K562 treated with DMSO at 1 percent for 24 hours (cell line): ENCODE data around the gene CD33. TPM values are rescaled to one million over a fixed set of nuclear protein-coding genes. Genes with fewer than 3 reads are reported as not detected.

Experiments
- total RNA-seq: library from RNA; unstranded; fragments of 300-600 nt; gene quantifications from 2 replicates; pipeline ENCODE4 v1.2.3, GENCODE V29; 2022; ENCODE audit warnings: low read depth; ENCODE audit not compliant: insufficient read depth

The CD33 gene
- total RNA-seq, result 73.3 and 79.4 TPM in 2 replicates

DNA sequence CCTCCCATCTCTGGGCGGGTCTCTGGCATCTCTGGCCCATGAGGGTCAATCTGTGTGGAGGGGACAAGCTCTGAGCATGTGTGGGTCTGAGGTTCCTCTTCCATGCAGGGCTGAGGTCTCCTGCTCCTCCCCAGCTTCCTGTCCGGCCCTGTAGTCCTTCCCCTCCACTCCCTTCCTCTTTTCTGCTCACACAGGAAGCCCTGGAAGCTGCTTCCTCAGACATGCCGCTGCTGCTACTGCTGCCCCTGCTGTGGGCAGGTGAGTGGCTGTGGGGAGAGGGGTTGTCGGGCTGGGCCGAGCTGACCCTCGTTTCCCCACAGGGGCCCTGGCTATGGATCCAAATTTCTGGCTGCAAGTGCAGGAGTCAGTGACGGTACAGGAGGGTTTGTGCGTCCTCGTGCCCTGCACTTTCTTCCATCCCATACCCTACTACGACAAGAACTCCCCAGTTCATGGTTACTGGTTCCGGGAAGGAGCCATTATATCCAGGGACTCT lies at the start of gene CD33:
TSS of gene CD33 (plus strand) at position 183 of the 496 bp plus-strand sequence. CDS start at position 222, 39 bp downstream.

DNA sequence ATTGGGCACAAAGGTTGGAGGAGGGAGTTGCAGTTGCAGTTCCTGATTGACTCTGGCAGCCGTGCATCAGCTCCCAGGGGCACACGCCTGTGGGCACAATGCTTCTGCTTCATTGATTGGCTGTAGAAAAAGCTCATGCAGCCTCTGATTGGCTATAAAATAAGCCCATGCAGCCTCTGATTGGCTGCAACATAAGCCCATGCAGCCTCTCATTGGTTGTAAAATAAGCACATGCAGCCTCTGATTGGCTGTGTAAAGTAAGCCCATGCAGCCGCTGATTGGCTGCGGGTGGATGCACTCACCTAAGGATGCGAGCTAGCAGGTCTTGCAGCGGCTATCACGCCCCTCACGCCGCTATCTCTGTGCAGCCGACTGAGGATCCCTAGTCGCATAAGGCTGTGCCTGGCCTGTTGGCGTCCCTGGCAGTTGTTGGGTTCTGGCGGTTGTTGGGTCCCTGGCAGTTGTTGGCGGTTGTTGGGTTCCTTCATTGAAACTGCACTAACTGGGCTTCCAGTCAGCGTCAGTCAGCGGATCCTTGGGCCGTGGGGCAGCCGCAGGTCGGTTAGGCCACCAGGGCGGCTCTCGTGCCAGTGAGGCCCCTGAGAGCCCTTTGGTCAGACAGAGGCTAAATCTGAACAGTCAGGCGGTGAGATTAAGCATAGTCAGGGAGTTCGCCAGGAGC lies 26.0 kb downstream of the CD33 start, which contains the start of gene SIGLECL1:
TSS of gene SIGLECL1 (plus strand) at position 295 of the 682 bp plus-strand sequence. CDS start 12,993 bp downstream, outside the sequence.

Other genes with a start within 250 kb of the CD33 start
- gene KLK7, start 241.2 kb upstream of the CD33 start, total RNA-seq, result not detected in 2 replicates
- 0.95 and 2.1 TPM in 2 replicates for gene KLK8, start 223.5 kb upstream of the CD33 start, total RNA-seq
- not detected in 2 replicates for gene KLK10, start 205.4 kb upstream of the CD33 start, total RNA-seq
- gene KLK11, start 198.5 kb upstream of the CD33 start, total RNA-seq, result not detected in 2 replicates
- not detected in 2 replicates for gene KLK12, start 190.1 kb upstream of the CD33 start, total RNA-seq
- gene KLK13, start 160.0 kb upstream of the CD33 start, total RNA-seq, result 2.7 and 2.9 TPM in 2 replicates
- not detected in 2 replicates for gene KLK14, start 142.2 kb upstream of the CD33 start, total RNA-seq
- gene CTU1, start 116.7 kb upstream of the CD33 start, total RNA-seq, result 31.1 and 32.6 TPM in 2 replicates
- 0.93 and 1.1 TPM in 2 replicates for gene SIGLEC9, start 100.2 kb upstream of the CD33 start, total RNA-seq
- 0.15 TPM in 1 of 2 replicates, not detected in the other for gene SIGLEC7, start 82.8 kb upstream of the CD33 start, total RNA-seq
- not detected in 2 replicates for gene SIGLECL1, start 26.0 kb downstream of the CD33 start, total RNA-seq
- gene IGLON5, start 86.6 kb downstream of the CD33 start, total RNA-seq, result 0.25 TPM in 1 of 2 replicates, not detected in the other
- gene VSIG10L, start 117.1 kb downstream of the CD33 start, total RNA-seq, result 11.0 and 11.2 TPM in 2 replicates
- gene ETFB, start 141.3 kb downstream of the CD33 start, total RNA-seq, result 300 and 330 TPM in 2 replicates
- not detected in 2 replicates for gene CLDND2, start 143.9 kb downstream of the CD33 start, total RNA-seq
- 1.1 TPM in 1 of 2 replicates, not detected in the other for gene NKG7, start 147.6 kb downstream of the CD33 start, total RNA-seq
- not detected in 2 replicates for gene LIM2, start 162.9 kb downstream of the CD33 start, total RNA-seq
- 3.5 and 4.6 TPM in 2 replicates for gene C19orf84, start 165.5 kb downstream of the CD33 start, total RNA-seq
- 0.34 and 1.2 TPM in 2 replicates for gene SIGLEC10, start 192.6 kb downstream of the CD33 start, total RNA-seq
- 0.27 and 0.51 TPM in 2 replicates for gene SIGLEC8, start 233.4 kb downstream of the CD33 start, total RNA-seq